ENCODE measurements around the gene MID1.

The MID1 gene

GRCh38 chrX:10524578-10524977 is 95.8 kb downstream of the MID1 start:
- TF ChIP-seq CTCF (IDR thresholded peaks at IDR 0.05; ENCODE audit: extremely low read depth, insufficient read depth, missing control alignments) = no peak
- in situ Hi-C loops (cut with MboI; ENCODE audit: low pct_unique_long_range_greater_than_20kb, low sequenced_read_pairs, unreplicated experiment) = no loop called here
- no peak for DNase-seq (ENCODE audit: low spot score)

GRCh38 chrX:10519761-10520160 is 100.6 kb downstream of the MID1 start:
- DNase-seq (ENCODE audit: low spot score) = no peak
- in situ Hi-C loops (cut with MboI; ENCODE audit: low pct_unique_long_range_greater_than_20kb, low sequenced_read_pairs, unreplicated experiment) = no loop called here
- no peak for TF ChIP-seq CTCF (IDR thresholded peaks at IDR 0.05; ENCODE audit: extremely low read depth, insufficient read depth, missing control alignments)

GRCh38 chrX:10519278-10519677 is 101.1 kb downstream of the MID1 start:
- no peak for DNase-seq (ENCODE audit: low spot score)
- in situ Hi-C loops (cut with MboI; ENCODE audit: low pct_unique_long_range_greater_than_20kb, low sequenced_read_pairs, unreplicated experiment) = no loop called here
- TF ChIP-seq CTCF (IDR thresholded peaks at IDR 0.05; ENCODE audit: extremely low read depth, insufficient read depth, missing control alignments) = no peak

- in situ Hi-C loops (cut with MboI; ENCODE audit: low pct_unique_long_range_greater_than_20kb, low sequenced_read_pairs, unreplicated experiment) = no loop called here
- DNase-seq (ENCODE audit: low spot score) = no peak
- TF ChIP-seq CTCF (IDR thresholded peaks at IDR 0.05; ENCODE audit: extremely low read depth, insufficient read depth, missing control alignments) = no peak
Observed at GRCh38 chrX:10518073-10518472, 102.3 kb downstream of the MID1 start.

GRCh38 chrX:10516781-10517322 is 103.5 kb downstream of the MID1 start:
- DNase-seq (ENCODE audit: low spot score) = no peak
- in situ Hi-C loops (cut with MboI; ENCODE audit: low pct_unique_long_range_greater_than_20kb, low sequenced_read_pairs, unreplicated experiment) = no loop called here
- no peak for TF ChIP-seq CTCF (IDR thresholded peaks at IDR 0.05; ENCODE audit: extremely low read depth, insufficient read depth, missing control alignments)

- no peak for TF ChIP-seq CTCF (IDR thresholded peaks at IDR 0.05; ENCODE audit: extremely low read depth, insufficient read depth, missing control alignments)
- DNase-seq (ENCODE audit: low spot score) = no peak
- in situ Hi-C loops (cut with MboI; ENCODE audit: low pct_unique_long_range_greater_than_20kb, low sequenced_read_pairs, unreplicated experiment) = no loop called here
Observed at GRCh38 chrX:10514891-10515290, 105.5 kb downstream of the MID1 start.

- in situ Hi-C loops (cut with MboI; ENCODE audit: low pct_unique_long_range_greater_than_20kb, low sequenced_read_pairs, unreplicated experiment) = no loop called here
Observed at GRCh38 chrX:10513974-10514373, 106.4 kb downstream of the MID1 start.

More at GRCh38 chrX:10513974-10514373, 106.4 kb downstream of the MID1 start:
- no peak for DNase-seq (ENCODE audit: low spot score)
- TF ChIP-seq CTCF (IDR thresholded peaks at IDR 0.05; ENCODE audit: extremely low read depth, insufficient read depth, missing control alignments) = no peak

Data from GM13977 (cell line).